ENCODE results near the gene ANAPC1.

GRCh38 chr2:111927723-111928122 lies 43.7 kb upstream of the ANAPC1 start:
- TF ChIP-seq POLR2A (IDR thresholded peaks at IDR 0.05; ENCODE audit: low read depth, low read length): no peak
- no peak for TF ChIP-seq POLR2AphosphoS5 (IDR thresholded peaks at IDR 0.05; ENCODE audit: low read depth, low read length)

Measured in GM12892 (cell line).